Neural crest cell (in vitro differentiated cells): Measurements from ENCODE around the gene USP7. TPM values are rescaled to one million over a fixed set of nuclear protein-coding genes. Genes with fewer than 3 reads are reported as not detected.

ENCODE experiments used
- DNase-seq: peaks from one replicate; pipeline ENCODE4 v3.0.0; 2021; ENCODE audit warnings: low read depth, mixed read lengths, low spot score
- H3K27ac Mint-ChIP-seq: one replicate; pipeline ENCODE4 v1.8.0; 2021; ENCODE audit warnings: mild to moderate bottlenecking, mixed read lengths; ENCODE audit not compliant: unreplicated experiment
- H3K27me3 Mint-ChIP-seq: 2 replicates; pipeline ENCODE4 v1.8.0; 2021; ENCODE audit warnings: low read depth, mild to moderate bottlenecking, mixed read lengths
- H3K36me3 Mint-ChIP-seq: 2 replicates; pipeline ENCODE4 v1.8.0; 2021; ENCODE audit warnings: low read depth, mild to moderate bottlenecking, mixed read lengths
- H3K4me1 Mint-ChIP-seq: 2 replicates; pipeline ENCODE4 v1.8.0; 2021; ENCODE audit warnings: mixed read lengths
- H3K4me3 Mint-ChIP-seq: one replicate; pipeline ENCODE4 v1.8.0; 2021; ENCODE audit warnings: mild to moderate bottlenecking, mixed read lengths
- H3K9me3 Mint-ChIP-seq: 2 replicates; pipeline ENCODE4 v1.8.0; 2021; ENCODE audit warnings: mixed read lengths
- CTCF ChIP-seq: fragments of 200-600 bp; sonication (generic); conservative IDR thresholded peaks from 2 replicates; pipeline ENCODE4 v1.5.0; 2021; ENCODE audit warnings: antibody characterized with exemption, mild to moderate bottlenecking
- total RNA-seq: library from RNA; stranded (reverse); gene quantifications from 2 replicates; pipeline ENCODE4 v1.2.1, GENCODE V29; 2021

USP7 gene
- total RNA-seq, 1 donor from 2014 or later: 162 TPM

DNA sequence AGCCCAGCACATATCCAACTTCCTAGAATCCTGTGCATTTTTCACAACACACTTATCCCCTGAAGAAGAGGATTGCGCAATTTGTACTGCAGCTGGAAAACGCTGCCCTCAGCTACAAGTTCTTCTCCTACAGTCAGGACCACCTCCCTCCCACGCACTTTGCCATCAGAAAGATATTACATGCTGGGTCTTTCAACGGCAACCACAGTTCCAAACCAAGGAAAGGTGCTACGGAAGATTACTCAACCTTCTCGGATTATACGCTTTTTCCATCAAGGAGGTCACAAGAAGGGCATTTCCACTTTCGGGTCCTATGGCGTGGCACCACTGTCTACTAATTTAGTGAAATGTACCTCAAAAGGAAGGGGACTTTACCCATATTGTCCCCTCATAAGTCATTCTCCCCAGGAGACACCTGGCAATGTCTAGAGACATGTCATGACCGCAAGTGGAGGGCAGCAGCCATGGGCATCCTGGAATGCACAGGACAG lies 35.2 kb downstream of the USP7 start:
- peaks cover 19% of the 10 kb centered on the region for H3K36me3 Mint-ChIP-seq
- peaks cover 12% of the 10 kb centered on the region for H3K4me1 Mint-ChIP-seq
- H3K27ac Mint-ChIP-seq: no peak overlapping the region
- no peaks in the 10 kb centered on the region for H3K9me3 Mint-ChIP-seq
- no peak for TF ChIP-seq CTCF
- no peaks in the 10 kb centered on the region for H3K27me3 Mint-ChIP-seq
- no peak for DNase-seq
- no peak overlapping the region for H3K4me3 Mint-ChIP-seq

DNA sequence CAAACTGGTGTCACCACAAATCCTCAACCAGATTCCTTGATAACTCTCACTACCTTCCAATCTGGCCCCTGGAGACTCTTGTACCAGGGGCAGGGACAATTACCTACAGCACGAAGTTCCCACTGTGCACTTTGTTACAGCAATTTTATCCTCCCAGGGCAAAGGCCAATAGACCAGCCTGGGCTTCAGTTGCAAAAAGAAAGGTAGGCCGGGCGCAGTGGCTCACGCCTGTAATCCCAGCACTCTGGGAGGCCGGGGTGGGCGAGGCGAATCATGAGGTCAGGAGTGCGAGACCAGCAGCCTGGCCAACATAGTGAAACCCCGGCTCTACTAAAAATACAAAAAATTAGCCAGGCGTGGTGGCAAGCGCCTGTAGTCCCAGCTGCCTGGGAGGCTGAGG lies 36.9 kb downstream of the USP7 start:
- peaks cover 13% of the 10 kb centered on the region for H3K4me1 Mint-ChIP-seq
- H3K27me3 Mint-ChIP-seq: no peaks in the 10 kb centered on the region
- H3K4me3 Mint-ChIP-seq: no peak overlapping the region
- no peak overlapping the region for H3K27ac Mint-ChIP-seq
- H3K36me3 Mint-ChIP-seq: peaks cover 19% of the 10 kb centered on the region
- TF ChIP-seq CTCF: no peak
- no peaks in the 10 kb centered on the region for H3K9me3 Mint-ChIP-seq
- DNase-seq: no peak

DNA sequence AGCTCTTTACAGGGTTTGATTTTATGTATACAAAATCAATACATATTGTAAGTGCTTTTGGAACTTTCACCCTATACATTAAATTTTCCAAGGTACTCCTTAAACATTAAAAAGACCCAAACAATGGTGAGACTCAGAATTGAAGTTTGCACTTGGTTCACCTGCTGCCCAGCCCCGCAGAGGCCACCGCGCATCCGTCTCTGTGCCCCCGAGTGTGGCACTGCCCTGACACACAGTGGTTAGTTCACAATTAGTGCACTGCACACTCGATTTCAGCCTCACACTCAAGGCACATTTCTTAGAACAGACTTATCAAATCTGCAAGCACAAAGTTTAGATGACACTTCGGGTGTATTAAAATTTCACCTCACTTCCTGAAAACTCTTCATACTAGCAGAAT lies 38.3 kb downstream of the USP7 start:
- no peak overlapping the region for H3K4me3 Mint-ChIP-seq
- no peaks in the 10 kb centered on the region for H3K9me3 Mint-ChIP-seq
- no peak overlapping the region for H3K27ac Mint-ChIP-seq
- H3K4me1 Mint-ChIP-seq: peaks cover 19% of the 10 kb centered on the region
- no peak for TF ChIP-seq CTCF
- DNase-seq: no peak
- H3K27me3 Mint-ChIP-seq: no peaks in the 10 kb centered on the region
- H3K36me3 Mint-ChIP-seq: peaks cover 19% of the 10 kb centered on the region

GRCh38 chr16:8924214-8924613 lies 39.5 kb downstream of the USP7 start:
- Mint-ChIP-seq H3K27me3 (no peaks in the 10 kb centered on the region), H3K36me3 (peaks cover 22% of the 10 kb centered on the region), H3K4me3 (no peak overlapping the region), H3K4me1 (peaks cover 27% of the 10 kb centered on the region), H3K27ac (peak overlapping the region; percentile 10), H3K9me3 (no peaks in the 10 kb centered on the region)
- DNase-seq: no peak
- no peak for TF ChIP-seq CTCF

- Mint-ChIP-seq H3K27me3 (no peaks in the 10 kb centered on the region), H3K27ac (no peak overlapping the region), H3K4me1 (peaks cover 27% of the 10 kb centered on the region), H3K36me3 (peaks cover 22% of the 10 kb centered on the region), H3K4me3 (no peak overlapping the region), H3K9me3 (no peaks in the 10 kb centered on the region)
- TF ChIP-seq CTCF: no peak
- DNase-seq: no peak
These were observed 40.5 kb downstream of the USP7 start for GRCh38 chr16:8923199-8923598.
